ENCODE data around the gene ICA1L. TPM values are rescaled to one million over a fixed set of nuclear protein-coding genes. Genes with fewer than 3 reads are reported as not detected.

The ICA1L gene
- total RNA-seq, 1 donor from 2014 or later: 5.5 TPM

DNA sequence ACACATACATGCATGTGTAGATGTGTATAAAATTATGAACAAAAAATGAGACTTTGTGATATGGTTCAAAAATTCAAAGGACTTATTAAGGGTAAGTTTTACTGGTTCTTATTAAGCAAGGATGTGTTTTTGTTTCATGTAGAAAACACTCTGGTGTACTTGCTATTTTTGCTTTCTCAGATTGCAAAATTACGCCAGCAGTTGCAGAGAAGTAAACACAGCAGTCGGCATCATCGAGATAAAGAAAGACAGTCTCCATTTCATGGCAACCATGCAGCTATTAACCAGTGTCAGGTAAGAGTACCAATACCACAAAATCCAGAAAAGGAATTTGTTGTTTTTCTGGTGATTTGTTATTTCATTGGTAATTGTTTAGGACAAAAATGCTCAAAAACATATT, 145.5 kb downstream of the ICA1L start:
- H3K4me1 Mint-ChIP-seq (ENCODE audit: low read depth): no peaks in the 10 kb centered on the region
- H3K27ac Mint-ChIP-seq: no peak overlapping the region
- intact Hi-C loops (cut with micrococcal nuclease): no loop called here
- peaks cover 8% of the 10 kb centered on the region for H3K36me3 Mint-ChIP-seq (ENCODE audit: low read depth)
- no peaks in the 10 kb centered on the region for H3K27me3 Mint-ChIP-seq (ENCODE audit: insufficient read depth)
- no peak for DNase-seq (ENCODE audit: low spot score)
- H3K9me3 Mint-ChIP-seq: peaks cover 5% of the 10 kb centered on the region
- no peak overlapping the region for H3K4me3 Mint-ChIP-seq

DNA sequence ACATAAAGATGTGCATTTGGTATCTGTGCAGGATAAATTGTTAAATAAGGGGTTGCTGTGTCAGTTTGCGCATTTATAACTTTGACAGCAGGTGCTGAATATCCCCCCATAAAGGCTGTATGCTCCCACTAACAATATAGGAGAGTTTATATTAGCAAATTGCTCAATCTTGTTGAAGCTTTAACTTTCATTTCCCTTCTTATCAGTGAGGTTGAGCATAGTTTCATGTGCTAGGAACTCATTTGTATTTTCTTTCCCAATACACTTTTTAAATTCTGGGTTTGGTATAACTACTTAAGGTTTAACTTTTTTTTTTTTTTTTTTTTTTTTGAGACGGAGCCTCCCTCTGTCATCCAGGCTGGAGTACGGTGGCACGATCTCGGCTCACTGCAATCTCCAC, 147.8 kb downstream of the ICA1L start:
- Mint-ChIP-seq H3K36me3 (ENCODE audit: low read depth) (peaks cover 2% of the 10 kb centered on the region), H3K4me3 (no peak overlapping the region), H3K27ac (no peak overlapping the region), H3K27me3 (ENCODE audit: insufficient read depth) (no peaks in the 10 kb centered on the region), H3K9me3 (no peaks in the 10 kb centered on the region), H3K4me1 (ENCODE audit: low read depth) (no peaks in the 10 kb centered on the region)
- intact Hi-C loops (cut with micrococcal nuclease): no loop called here
- no peak for DNase-seq (ENCODE audit: low spot score)

Other genes starting within 250 kb of the ICA1L start
- gene FAM117B, start 236.8 kb downstream of the ICA1L start, total RNA-seq: 9.3 and 9.5 TPM in 2 replicates
- 149 and 165 TPM in 2 replicates for gene WDR12, start 39.9 kb upstream of the ICA1L start, total RNA-seq
- gene CARF, start 40.5 kb upstream of the ICA1L start, total RNA-seq: 3.6 and 4.3 TPM in 2 replicates
- 9.2 and 10.7 TPM in 2 replicates for gene NBEAL1, start 143.1 kb upstream of the ICA1L start, total RNA-seq

All from activated T-helper 1 cell treated with anti-CD3 and anti-CD28 coated beads, Interleukin-12 subunit alpha, Interleukin-12 subunit beta, Interleukin-2, Interleukin-4 antibody, amounts not matched to agents 30 ng/mL and 10 ng/mL and 1 ng/mL, durations not matched to agents 14 hours and 24 hours and 36 hours (primary cell).